GM23248 (cell line): Measurements from ENCODE around the gene ASXL3.

ENCODE experiments used
- EZH2 ChIP-seq: fragments of 200-600 bp; sonication (generic); IDR thresholded peaks from 2 replicates; pipeline ENCODE4 v1.6.1; 2018; ENCODE audit warnings: antibody characterized with exemption, mild to moderate bottlenecking; ENCODE audit not compliant: insufficient read depth, poor library complexity, severe bottlenecking
- EZH2phosphoT487 ChIP-seq: fragments of 200-600 bp; sonication (generic); IDR thresholded peaks from 2 replicates; pipeline ENCODE4 v1.6.1; 2018; ENCODE audit warnings: antibody characterized with exemption, moderate library complexity, mild to moderate bottlenecking, low read depth; ENCODE audit not compliant: insufficient read depth

DNA sequence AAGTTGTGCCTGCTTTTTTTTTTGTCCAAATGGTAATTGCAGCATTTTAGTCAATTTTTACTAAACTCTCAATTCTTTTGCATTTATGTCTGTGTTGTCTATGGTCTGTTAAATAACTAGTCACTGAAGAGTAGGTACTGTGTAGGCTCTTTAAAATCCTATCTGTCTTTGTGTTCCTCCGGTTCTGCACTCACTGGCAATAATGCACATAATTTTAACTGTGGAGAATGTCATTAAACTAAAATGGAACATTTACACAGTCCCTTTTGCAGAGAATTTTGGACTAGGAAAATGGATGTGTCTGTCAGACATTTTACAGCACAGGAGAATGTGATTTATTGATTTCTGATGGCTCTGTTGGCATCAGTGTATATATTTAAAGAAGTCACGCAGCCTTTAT lies 116.6 kb downstream of the ASXL3 start:
- TF ChIP-seq EZH2 (no peak), EZH2phosphoT487 (no peak)
